Esophagus squamous epithelium (tissue), 4 donors: ENCODE data around the gene VEZF1.

ENCODE experiments used
- CTCF ChIP-seq, 6 experiments: fragments of 450-650 bp in 4 of 6; fragments of 200-600 bp in 2 of 6; sonication (generic) in 2 of 6; IDR thresholded peaks; one replicate each; pipeline ENCODE4 v1.5.1; 2016 to 2019; ENCODE audit warnings: antibody characterized with exemption in 6 of 6, mild to moderate bottlenecking in 4 of 6, moderate library complexity in 4 of 6
- POLR2A ChIP-seq, 4 donors: fragments of 450-650 bp; IDR thresholded peaks; one replicate each; pipeline ENCODE4 v1.6.1; 2017; ENCODE audit warnings: antibody characterized with exemption in 4 of 4, mild to moderate bottlenecking in 4 of 4, moderate library complexity in 3 of 4

- TF ChIP-seq CTCF (IDR thresholded peaks at IDR 0.05) (no peak), POLR2A (IDR thresholded peaks at IDR 0.05) (no peak)
Measured at GRCh38 chr17:57966875-57967274, 21.2 kb downstream of the VEZF1 start.
